IMR-90 (cell line): ENCODE measurements around the gene RSPO4. TPM values are rescaled to one million over a fixed set of nuclear protein-coding genes. Genes with fewer than 3 reads are reported as not detected.

Experiments
- ATAC-seq: fragments of 200-7000 bp; cut with Tn5 transposase; 2 replicates; pipeline ENCODE4 v1.9.1; 2020; ENCODE audit warnings: low read depth, mild to moderate bottlenecking, moderate library complexity
- BruUV-seq: library from RNA; stranded (reverse); fragments of 400-500 nt; replicated peaks from 2 replicates; lab custom pipeline; 2021; lab: Mats Ljungman, UMichigan
- CTCF ChIA-PET: fragments of 300-600 bp; formaldehyde crosslinking; extraction: SDS; loops from one replicate; lab custom pipeline; 2021; ENCODE audit warnings: antibody characterized with exemption; lab: Yijun Ruan, JAX
- POLR2A ChIA-PET: fragments of 300-600 bp; sonication (Branson Sonifier 250); formaldehyde crosslinking; loops from one replicate; lab custom pipeline; 2022; ENCODE audit warnings: antibody characterized with exemption; ENCODE audit not compliant: unreplicated experiment; lab: Charles Lee
- DNase-seq: peaks from one replicate; pipeline ENCODE4 v3.0.0; 2013
- H2AFZ ChIP-seq: replicated peaks from 2 replicates; pipeline ENCODE3; 2013; ENCODE audit warnings: low read length, mild to moderate bottlenecking; ENCODE audit not compliant: poor library complexity
- H2AK5ac ChIP-seq: 2 replicates; pipeline ENCODE4 v1.6.1; 2013; ENCODE audit warnings: low read depth, low read length, inconsistent platforms
- H2AK9ac ChIP-seq: replicated peaks from 2 replicates; pipeline ENCODE3; 2013; ENCODE audit warnings: mild to moderate bottlenecking, low read depth, low read length, moderate library complexity; ENCODE audit not compliant: poor library complexity
- H2BK120ac ChIP-seq: 2 replicates; pipeline ENCODE4 v1.6.1; 2013; ENCODE audit warnings: low read depth, low read length, inconsistent platforms
- H2BK15ac ChIP-seq: 3 replicates; pipeline ENCODE4 v1.6.1; 2013; ENCODE audit warnings: low read depth, low read length, inconsistent platforms
- H2BK20ac ChIP-seq: 2 replicates; pipeline ENCODE4 v1.6.1; 2013; ENCODE audit warnings: low read depth, mild to moderate bottlenecking, inconsistent platforms, low read length, moderate library complexity
- H2BK5ac ChIP-seq: 2 replicates; pipeline ENCODE4 v1.6.1; 2013; ENCODE audit warnings: mild to moderate bottlenecking, low read depth, low read length, inconsistent platforms; ENCODE audit not compliant: poor library complexity, severe bottlenecking
- H3K14ac ChIP-seq: replicated peaks from 2 replicates; pipeline ENCODE4 v1.6.1; 2013; ENCODE audit warnings: low read depth, low read length, inconsistent platforms
- H3K18ac ChIP-seq: 2 replicates; pipeline ENCODE4 v1.6.1; 2013; ENCODE audit warnings: low read depth, low read length, control low read depth
- H3K23ac ChIP-seq: 2 replicates; pipeline ENCODE4 v1.6.1; 2013; ENCODE audit warnings: low read depth, low read length, inconsistent platforms
- H3K27ac ChIP-seq: 2 replicates; pipeline ENCODE4 v1.5.1; 2013; ENCODE audit warnings: mild to moderate bottlenecking, control low read depth, low read length; ENCODE audit not compliant: insufficient read depth
- H3K27me3 ChIP-seq: 2 replicates; pipeline ENCODE4 v1.6.1; 2013; ENCODE audit warnings: low read length; ENCODE audit not compliant: control insufficient read depth, insufficient read depth
- H3K36me3 ChIP-seq: 2 replicates; pipeline ENCODE4 v1.6.1; 2013; ENCODE audit warnings: low read length, mixed read lengths; ENCODE audit not compliant: control insufficient read depth, insufficient read depth
- H3K4ac ChIP-seq: 2 replicates; pipeline ENCODE4 v1.6.1; 2013; ENCODE audit warnings: low read depth, low read length, inconsistent platforms
- H3K4me1 ChIP-seq: 2 replicates; pipeline ENCODE4 v1.6.1; 2013; ENCODE audit warnings: low read length, mixed read lengths; ENCODE audit not compliant: control insufficient read depth, insufficient read depth
- H3K4me2 ChIP-seq: 2 replicates; pipeline ENCODE4 v1.6.1; 2013; ENCODE audit warnings: low read depth, mild to moderate bottlenecking, control low read depth, low read length, moderate library complexity
- H3K4me3 ChIP-seq: 2 replicates; pipeline ENCODE4 v1.5.1; 2013; ENCODE audit warnings: low read depth, mild to moderate bottlenecking, control low read depth, low read length, moderate library complexity; ENCODE audit not compliant: insufficient read depth
- H3K56ac ChIP-seq: 2 replicates; pipeline ENCODE4 v1.6.1; 2013; ENCODE audit warnings: low read length, inconsistent platforms; ENCODE audit not compliant: insufficient read depth; ENCODE audit errors: extremely low read depth
- H3K79me1 ChIP-seq, 2 experiments: 2 replicates each; pipeline ENCODE4 v1.6.1; 2013; ENCODE audit warnings: low read length in 2 of 2, inconsistent platforms in 1 of 2, low read depth in 1 of 2
- H3K9ac ChIP-seq: 2 replicates; pipeline ENCODE4 v1.6.1; 2013; ENCODE audit warnings: low read depth, low read length, control low read depth
- H3K9me1 ChIP-seq: 2 replicates; pipeline ENCODE4 v1.6.1; 2013; ENCODE audit warnings: low read length, inconsistent platforms; ENCODE audit not compliant: insufficient read depth
- H3K9me3 ChIP-seq: 2 replicates; pipeline ENCODE4 v1.6.1; 2013; ENCODE audit warnings: low read length; ENCODE audit not compliant: control insufficient read depth, insufficient read depth
- H4K20me1 ChIP-seq: 2 replicates; pipeline ENCODE4 v1.6.1; 2013; ENCODE audit warnings: low read length, inconsistent platforms; ENCODE audit not compliant: insufficient read depth
- H4K5ac ChIP-seq: 2 replicates; pipeline ENCODE4 v1.6.1; 2013; ENCODE audit warnings: mild to moderate bottlenecking, low read depth, low read length, control low read depth
- H4K8ac ChIP-seq, 2 experiments: 2 replicates each; pipeline ENCODE4 v1.6.1; 2013; ENCODE audit warnings: low read depth in 2 of 2, low read length in 2 of 2, control low read depth in 1 of 2, inconsistent platforms in 1 of 2
- H4K91ac ChIP-seq: 2 replicates; pipeline ENCODE4 v1.6.1; 2013; ENCODE audit warnings: low read depth, low read length, inconsistent platforms; ENCODE audit not compliant: insufficient read depth
- CHD1 ChIP-seq: IDR thresholded peaks from 2 replicates; pipeline ENCODE4 v1.6.1; 2012; ENCODE audit warnings: low read depth, low read length, improper control_type of control experiment
- MAZ ChIP-seq: IDR thresholded peaks from 2 replicates; pipeline ENCODE4 v1.6.1; 2012; ENCODE audit warnings: low read depth, mild to moderate bottlenecking, low read length, improper control_type of control experiment, moderate library complexity, borderline replicate concordance
- SMC3 ChIP-seq: fragments of 150-350 bp; IDR thresholded peaks from 2 replicates; pipeline ENCODE4 v1.6.1; 2016; ENCODE audit warnings: low read depth, mild to moderate bottlenecking, antibody characterized with exemption, low read length, moderate library complexity
- WGBS, 2 experiments: methylation state at CpG; one replicate each; pipeline versions ENCODE4 v1.1.5 to v1.1.7; 2013; ENCODE audit warnings: missing lambda C conversion rate in 2 of 2; ENCODE audit not compliant: insufficient read length in 1 of 2; ENCODE audit errors: extremely low coverage in 2 of 2; 5-methylcytosine and 5-hydroxymethylcytosine counted together
- dilution Hi-C: fragments of 300-500 bp; cut with HindIII; formaldehyde crosslinking; loops from one replicate; pipeline ENCODE4 v1.14.3; 2018; ENCODE audit warnings: low sequenced_read_pairs; ENCODE audit not compliant: unreplicated experiment
- in situ Hi-C: fragments of 300-500 bp; cut with MboI; formaldehyde crosslinking; loops from 3 replicates; pipeline ENCODE4 v1.14.3; 2019; ENCODE audit warnings: low sequenced_read_pairs, inconsistent platforms, mixed read lengths
- intact Hi-C: fragments of 100-400 bp; cut with micrococcal nuclease; formaldehyde crosslinking; loops from 2 replicates; pipeline ENCODE4 v1.10.0; 2022
- polyA plus RNA-seq, 3 experiments: library from polyadenylated mRNA; depleted of rRNA; stranded (reverse); fragments of >200 nt; gene quantifications; 2 replicates each; pipeline ENCODE4 v1.2.3, GENCODE V29; 2012; ENCODE audit warnings: low replicate concordance in 1 of 3
- total RNA-seq: library from RNA; depleted of rRNA; stranded (reverse); fragments of >200 nt; gene quantifications from 2 replicates; pipeline ENCODE4 v1.2.3, GENCODE V29; 2012
- TF ChIP-seq, protein P1 (sequence below): conservative IDR thresholded peaks from 2 replicates; pipeline ENCODE4 v1.5.1; 2012; ENCODE audit warnings: mild to moderate bottlenecking, low read depth, low read length, improper control_type of control experiment
- TF ChIP-seq, protein P2 (sequence below): fragments of 150-350 bp; IDR thresholded peaks from 2 replicates; pipeline ENCODE4 v1.6.1; 2017; ENCODE audit warnings: mild to moderate bottlenecking, antibody characterized with exemption, low read length, low read depth

The RSPO4 gene
- total and polyA plus RNA-seq, 2 of the 4 experiments (the other 2 are of a cell fraction): not detected

DNA sequence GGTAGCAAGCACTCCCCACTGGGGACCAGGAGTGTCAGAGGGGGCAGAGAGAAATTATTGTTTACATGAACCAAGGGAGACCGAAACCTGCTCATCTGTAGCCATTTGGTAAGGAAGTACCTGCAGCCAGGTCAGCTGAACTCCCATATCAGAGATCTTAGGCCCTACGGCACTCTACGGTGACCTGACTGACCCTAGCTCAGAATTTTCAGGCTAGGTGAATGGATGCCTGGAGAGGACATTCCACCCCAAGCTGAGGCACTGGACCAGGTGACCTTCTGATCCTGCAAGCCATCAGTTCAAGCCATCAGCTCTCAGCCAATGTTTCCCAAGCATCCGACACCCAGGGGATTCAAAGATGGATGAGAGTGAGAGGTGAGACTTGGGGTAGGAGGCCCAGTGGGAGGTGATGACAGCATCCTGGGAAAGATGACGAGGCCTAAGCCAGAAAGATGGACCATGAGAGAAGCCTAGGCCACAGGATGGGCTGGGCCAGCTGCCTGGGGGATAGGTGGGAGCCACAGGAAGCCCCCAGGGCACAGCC lies 88.7 kb downstream of the RSPO4 start:
- no TSS peak for BruUV-seq
- H3K79me1 ChIP-seq: no peaks in the 10 kb centered on the region
- H3K23ac ChIP-seq: no peak overlapping the region
- no peak overlapping the region for H2BK20ac ChIP-seq
- intact Hi-C loops: no loop called here
- H3K4me1 ChIP-seq: peaks cover 17% of the 10 kb centered on the region; the same call in 1 of the 2 replicates
- no peak overlapping the region for H2BK5ac ChIP-seq
- H2AK5ac ChIP-seq: no peak overlapping the region
- H3K27me3 ChIP-seq: peaks cover 10% of the 10 kb centered on the region; the same call in 1 of the 2 replicates
- H3K14ac ChIP-seq: no peak overlapping the region
- dilution Hi-C loops: no loop called here
- no peaks in the 10 kb centered on the region for H3K9me3 ChIP-seq
- in situ Hi-C loops: no loop called here
- TF ChIP-seq, protein P1, sequence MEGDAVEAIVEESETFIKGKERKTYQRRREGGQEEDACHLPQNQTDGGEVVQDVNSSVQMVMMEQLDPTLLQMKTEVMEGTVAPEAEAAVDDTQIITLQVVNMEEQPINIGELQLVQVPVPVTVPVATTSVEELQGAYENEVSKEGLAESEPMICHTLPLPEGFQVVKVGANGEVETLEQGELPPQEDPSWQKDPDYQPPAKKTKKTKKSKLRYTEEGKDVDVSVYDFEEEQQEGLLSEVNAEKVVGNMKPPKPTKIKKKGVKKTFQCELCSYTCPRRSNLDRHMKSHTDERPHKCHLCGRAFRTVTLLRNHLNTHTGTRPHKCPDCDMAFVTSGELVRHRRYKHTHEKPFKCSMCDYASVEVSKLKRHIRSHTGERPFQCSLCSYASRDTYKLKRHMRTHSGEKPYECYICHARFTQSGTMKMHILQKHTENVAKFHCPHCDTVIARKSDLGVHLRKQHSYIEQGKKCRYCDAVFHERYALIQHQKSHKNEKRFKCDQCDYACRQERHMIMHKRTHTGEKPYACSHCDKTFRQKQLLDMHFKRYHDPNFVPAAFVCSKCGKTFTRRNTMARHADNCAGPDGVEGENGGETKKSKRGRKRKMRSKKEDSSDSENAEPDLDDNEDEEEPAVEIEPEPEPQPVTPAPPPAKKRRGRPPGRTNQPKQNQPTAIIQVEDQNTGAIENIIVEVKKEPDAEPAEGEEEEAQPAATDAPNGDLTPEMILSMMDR: no peak
- no peak for TF ChIP-seq MAZ
- no peak for TF ChIP-seq CHD1
- TF ChIP-seq, protein P2, sequence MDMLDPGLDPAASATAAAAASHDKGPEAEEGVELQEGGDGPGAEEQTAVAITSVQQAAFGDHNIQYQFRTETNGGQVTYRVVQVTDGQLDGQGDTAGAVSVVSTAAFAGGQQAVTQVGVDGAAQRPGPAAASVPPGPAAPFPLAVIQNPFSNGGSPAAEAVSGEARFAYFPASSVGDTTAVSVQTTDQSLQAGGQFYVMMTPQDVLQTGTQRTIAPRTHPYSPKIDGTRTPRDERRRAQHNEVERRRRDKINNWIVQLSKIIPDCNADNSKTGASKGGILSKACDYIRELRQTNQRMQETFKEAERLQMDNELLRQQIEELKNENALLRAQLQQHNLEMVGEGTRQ: no peak
- TF ChIP-seq SMC3: no peak
- no peak overlapping the region for H2BK15ac ChIP-seq
- WGBS, 2 experiments: no CpG with 5 or more reads among the region's 5 CpGs
- no peaks in the 10 kb centered on the region for H3K9me1 ChIP-seq
- no peaks in the 10 kb centered on the region for H4K20me1 ChIP-seq
- H2BK120ac ChIP-seq: no peak overlapping the region
- CTCF ChIA-PET: no interaction called here
- no peaks in the 10 kb centered on the region for H3K36me3 ChIP-seq
- no peak overlapping the region for H3K9ac ChIP-seq
- H3K18ac ChIP-seq: no peak overlapping the region
- H3K4me2 ChIP-seq: no peak overlapping the region
- POLR2A ChIA-PET: no interaction called here
- no peak overlapping the region for H3K4me3 ChIP-seq
- no peak overlapping the region for H2AK9ac ChIP-seq
- ATAC-seq (no peak), DNase-seq (no peak)
- H4K91ac ChIP-seq: no peak overlapping the region
- no peak overlapping the region for H4K5ac ChIP-seq
- no peak overlapping the region for H3K27ac ChIP-seq
- H2AFZ ChIP-seq: no peak overlapping the region
- H3K4ac ChIP-seq: no peak overlapping the region
- no peak overlapping the region for H3K56ac ChIP-seq
- no peak overlapping the region for H4K8ac ChIP-seq
